ENCODE results near the gene CERK. TPM values are rescaled to one million over a fixed set of nuclear protein-coding genes. Genes with fewer than 3 reads are reported as not detected.

Gene CERK
- total RNA-seq, 1 experiment from 2014 or later: 34.8 TPM

GRCh38 chr22:46676479-46676878, 61.6 kb downstream of the CERK start:
- no peak for DNase-seq (ENCODE audit: low read depth)
- in situ Hi-C loops (cut with HindIII; ENCODE audit: low pct_unique_long_range_greater_than_20kb, low sequenced_read_pairs): no loop called here

GRCh38 chr22:46675938-46676337, 62.1 kb downstream of the CERK start:
- no peak for DNase-seq (ENCODE audit: low read depth)
- in situ Hi-C loops (cut with HindIII; ENCODE audit: low pct_unique_long_range_greater_than_20kb, low sequenced_read_pairs): no loop called here

- in situ Hi-C loops (cut with HindIII; ENCODE audit: low pct_unique_long_range_greater_than_20kb, low sequenced_read_pairs): no loop called here
- DNase-seq (ENCODE audit: low read depth): no peak
These were observed 62.6 kb downstream of the CERK start for GRCh38 chr22:46675479-46675878.

GRCh38 chr22:46674906-46675305, 63.1 kb downstream of the CERK start:
- in situ Hi-C loops (cut with HindIII; ENCODE audit: low pct_unique_long_range_greater_than_20kb, low sequenced_read_pairs): no loop called here
- no peak for DNase-seq (ENCODE audit: low read depth)

- no peak for DNase-seq (ENCODE audit: low read depth)
- in situ Hi-C loops (cut with HindIII; ENCODE audit: low pct_unique_long_range_greater_than_20kb, low sequenced_read_pairs): no loop called here
These were observed 63.7 kb downstream of the CERK start for GRCh38 chr22:46674367-46674781.

- no peak for DNase-seq (ENCODE audit: low read depth)
- in situ Hi-C loops (cut with HindIII; ENCODE audit: low pct_unique_long_range_greater_than_20kb, low sequenced_read_pairs): no loop called here
These were observed 64.3 kb downstream of the CERK start for GRCh38 chr22:46673662-46674236.

- in situ Hi-C loops (cut with HindIII; ENCODE audit: low pct_unique_long_range_greater_than_20kb, low sequenced_read_pairs): no loop called here
These were observed 64.8 kb downstream of the CERK start for GRCh38 chr22:46673205-46673604.

GRCh38 chr22:46672731-46673130, 65.3 kb downstream of the CERK start:
- in situ Hi-C loops (cut with HindIII; ENCODE audit: low pct_unique_long_range_greater_than_20kb, low sequenced_read_pairs): no loop called here
- DNase-seq (ENCODE audit: low read depth): no peak

More at GRCh38 chr22:46673205-46673604, 64.8 kb downstream of the CERK start:
- DNase-seq (ENCODE audit: low read depth): no peak

GRCh38 chr22:46671824-46672432, 66.1 kb downstream of the CERK start:
- no peak for DNase-seq (ENCODE audit: low read depth)
- in situ Hi-C loops (cut with HindIII; ENCODE audit: low pct_unique_long_range_greater_than_20kb, low sequenced_read_pairs): no loop called here

GRCh38 chr22:46669201-46669600, 68.9 kb downstream of the CERK start:
- in situ Hi-C loops (cut with HindIII; ENCODE audit: low pct_unique_long_range_greater_than_20kb, low sequenced_read_pairs): no loop called here
- no peak for DNase-seq (ENCODE audit: low read depth)

- DNase-seq (ENCODE audit: low read depth): no peak
- in situ Hi-C loops (cut with HindIII; ENCODE audit: low pct_unique_long_range_greater_than_20kb, low sequenced_read_pairs): no loop called here
These were observed 69.9 kb downstream of the CERK start for GRCh38 chr22:46668116-46668515.

GRCh38 chr22:46667245-46667623, 70.8 kb downstream of the CERK start:
- no peak for DNase-seq (ENCODE audit: low read depth)

GRCh38 chr22:46666577-46667244, 71.3 kb downstream of the CERK start:
- DNase-seq (ENCODE audit: low read depth): no peak
- in situ Hi-C loops (cut with HindIII; ENCODE audit: low pct_unique_long_range_greater_than_20kb, low sequenced_read_pairs): no loop called here

More at GRCh38 chr22:46667245-46667623, 70.8 kb downstream of the CERK start:
- in situ Hi-C loops (cut with HindIII; ENCODE audit: low pct_unique_long_range_greater_than_20kb, low sequenced_read_pairs): no loop called here

- DNase-seq (ENCODE audit: low read depth): no peak
- in situ Hi-C loops (cut with HindIII; ENCODE audit: low pct_unique_long_range_greater_than_20kb, low sequenced_read_pairs): no loop called here
These were observed 72.2 kb downstream of the CERK start for GRCh38 chr22:46665751-46666280.

- in situ Hi-C loops (cut with HindIII; ENCODE audit: low pct_unique_long_range_greater_than_20kb, low sequenced_read_pairs): no loop called here
- DNase-seq (ENCODE audit: low read depth): no peak
These were observed 72.8 kb downstream of the CERK start for GRCh38 chr22:46665151-46665695.

- in situ Hi-C loops (cut with HindIII; ENCODE audit: low pct_unique_long_range_greater_than_20kb, low sequenced_read_pairs): no loop called here
- DNase-seq (ENCODE audit: low read depth): no peak
These were observed 73.7 kb downstream of the CERK start for GRCh38 chr22:46664301-46664855.

- no peak for DNase-seq (ENCODE audit: low read depth)
- in situ Hi-C loops (cut with HindIII; ENCODE audit: low pct_unique_long_range_greater_than_20kb, low sequenced_read_pairs): no loop called here
These were observed 74.5 kb downstream of the CERK start for GRCh38 chr22:46663436-46664100.

- DNase-seq (ENCODE audit: low read depth): no peak
- in situ Hi-C loops (cut with HindIII; ENCODE audit: low pct_unique_long_range_greater_than_20kb, low sequenced_read_pairs): no loop called here
These were observed 75.1 kb downstream of the CERK start for GRCh38 chr22:46663001-46663400.

Measured in Caki2 (cell line).